ENCODE results near the gene MCOLN2.

- TF ChIP-seq YY1 (IDR thresholded peaks at IDR 0.05; ENCODE audit: low read depth, low read length) (no peak), JUN (IDR thresholded peaks at IDR 0.05; ENCODE audit: low read depth, low read length) (no peak), CTCF (IDR thresholded peaks at IDR 0.05; ENCODE audit: control extremely low read depth in 1 of 3, insufficient read depth in 1 of 3, low read depth in 1 of 3, low read length in 3 of 3) (no peak), EGR1 (IDR thresholded peaks at IDR 0.05; ENCODE audit: borderline replicate concordance, low read depth, low read length) (no peak), ATF3 (IDR thresholded peaks at IDR 0.05; ENCODE audit: insufficient read depth, low read depth, low read length) (no peak), MAFK (IDR thresholded peaks at IDR 0.05; ENCODE audit: low read depth, low read length) (no peak), TBP (IDR thresholded peaks at IDR 0.05; ENCODE audit: low read depth, low read length) (no peak), CBX8 (IDR thresholded peaks at IDR 0.05; ENCODE audit: borderline replicate concordance, low read depth, low read length) (no peak), POLR2A (IDR thresholded peaks at IDR 0.05; ENCODE audit: control extremely low read depth in 1 of 2, low read depth in 2 of 2, low read length in 2 of 2) (no peak), RBBP5 (IDR thresholded peaks at IDR 0.05; ENCODE audit: borderline replicate concordance, low read depth, low read length) (no peak)
Observed at GRCh38 chr1:84960371-84960770, 36.5 kb downstream of the MCOLN2 start.

Measured in H1 (cell line).